Measurements from ENCODE around the gene FSTL4. TPM values are rescaled to one million over a fixed set of nuclear protein-coding genes. Genes with fewer than 3 reads are reported as not detected.

Gene FSTL4
- polyA plus RNA-seq, 1 donor (not counting 4 experiments of a cell fraction or from before 2014, with no cell fraction given) = 1.7 TPM

GRCh38 chr5:133247151-133247709 lies 365.1 kb downstream of the FSTL4 start:
- peak; percentile 61 for FAIRE-seq

GRCh38 chr5:133246376-133247150 lies 365.8 kb downstream of the FSTL4 start:
- FAIRE-seq = no peak
- peak overlapping the region; percentile 13 for H3K9ac ChIP-seq (ENCODE audit: control insufficient read depth, extremely low read depth, insufficient read depth, low read length)
- no peak for DNase-seq (ENCODE audit: low read depth, low spot score)
- H3K79me2 ChIP-seq (ENCODE audit: control insufficient read depth, insufficient read depth, low read length) = no peaks in the 10 kb centered on the region
- dilution Hi-C loops (cut with MboI; ENCODE audit: extremely low pct_ligation_motif_present, low sequenced_read_pairs) = no loop called here
- H3K9me3 ChIP-seq (ENCODE audit: control insufficient read depth, low read depth, low read length) = no peaks in the 10 kb centered on the region
- H3K27me3 ChIP-seq (ENCODE audit: control insufficient read depth, extremely low read depth, insufficient read depth, low read length) = peaks cover 5% of the 10 kb centered on the region
- peak overlapping the region; percentile 36 for H3K27ac ChIP-seq (ENCODE audit: control insufficient read depth, insufficient read depth, low read length)
- H3K4me2 ChIP-seq (ENCODE audit: control insufficient read depth, extremely low read depth, insufficient read depth, low read depth, low read length) = peak overlapping the region; percentile 29
- H2AFZ ChIP-seq (ENCODE audit: control insufficient read depth, low read length) = no peak overlapping the region
- no peaks in the 10 kb centered on the region for H3K9me1 ChIP-seq (ENCODE audit: control insufficient read depth, extremely low read depth, insufficient read depth, low read length)
- no peaks in the 10 kb centered on the region for H4K20me1 ChIP-seq (ENCODE audit: control insufficient read depth, extremely low read depth, insufficient read depth, low read length)
- H3K36me3 ChIP-seq (ENCODE audit: control insufficient read depth in 2 of 2, extremely low read depth in 1 of 2, insufficient read depth in 2 of 2, low read length in 2 of 2) = no peaks in the 10 kb centered on the region
- no peak overlapping the region for H3K4me3 ChIP-seq (ENCODE audit: control insufficient read depth in 2 of 3, extremely low read depth in 1 of 3, insufficient read depth in 2 of 3, low read depth in 1 of 3, low read length in 3 of 3)
- H3K4me1 ChIP-seq (ENCODE audit: control insufficient read depth, extremely low read depth, insufficient read depth, low read length) = peaks cover 25% of the 10 kb centered on the region
- TF ChIP-seq CTCF (optimal IDR thresholded peaks at IDR 0.05 in 1 of 3, IDR thresholded peaks at IDR 0.05 in 1 of 3, conservative IDR thresholded peaks at IDR 0.05 in 1 of 3; ENCODE audit: extremely low read depth in 1 of 3, insufficient read depth in 2 of 3, low read length in 3 of 3) = no peak
- no peak for TF ChIP-seq EZH2 (IDR thresholded peaks at IDR 0.05; ENCODE audit: low read length)

More at GRCh38 chr5:133247151-133247709, 365.1 kb downstream of the FSTL4 start:
- TF ChIP-seq EZH2 (IDR thresholded peaks at IDR 0.05; ENCODE audit: low read length) (no peak), CTCF (optimal IDR thresholded peaks at IDR 0.05 in 1 of 3, IDR thresholded peaks at IDR 0.05 in 1 of 3, conservative IDR thresholded peaks at IDR 0.05 in 1 of 3; ENCODE audit: extremely low read depth in 1 of 3, insufficient read depth in 2 of 3, low read length in 3 of 3) (no peak)
- no peak for DNase-seq (ENCODE audit: low read depth, low spot score)
- H3K9me3 ChIP-seq (ENCODE audit: control insufficient read depth, low read depth, low read length) = no peaks in the 10 kb centered on the region
- no peak overlapping the region for H3K4me2 ChIP-seq (ENCODE audit: control insufficient read depth, extremely low read depth, insufficient read depth, low read depth, low read length)
- H4K20me1 ChIP-seq (ENCODE audit: control insufficient read depth, extremely low read depth, insufficient read depth, low read length) = no peaks in the 10 kb centered on the region
- H3K36me3 ChIP-seq (ENCODE audit: control insufficient read depth in 2 of 2, extremely low read depth in 1 of 2, insufficient read depth in 2 of 2, low read length in 2 of 2) = no peaks in the 10 kb centered on the region
- dilution Hi-C loops (cut with MboI; ENCODE audit: extremely low pct_ligation_motif_present, low sequenced_read_pairs) = no loop called here
- peaks cover 5% of the 10 kb centered on the region for H3K27me3 ChIP-seq (ENCODE audit: control insufficient read depth, extremely low read depth, insufficient read depth, low read length)
- H3K27ac ChIP-seq (ENCODE audit: control insufficient read depth, insufficient read depth, low read length) = no peak overlapping the region
- no peak overlapping the region for H3K4me3 ChIP-seq (ENCODE audit: control insufficient read depth in 2 of 3, extremely low read depth in 1 of 3, insufficient read depth in 2 of 3, low read depth in 1 of 3, low read length in 3 of 3)
- H2AFZ ChIP-seq (ENCODE audit: control insufficient read depth, low read length) = no peak overlapping the region
- H3K4me1 ChIP-seq (ENCODE audit: control insufficient read depth, extremely low read depth, insufficient read depth, low read length) = peaks cover 25% of the 10 kb centered on the region
- H3K9ac ChIP-seq (ENCODE audit: control insufficient read depth, extremely low read depth, insufficient read depth, low read length) = no peak overlapping the region
- H3K79me2 ChIP-seq (ENCODE audit: control insufficient read depth, insufficient read depth, low read length) = no peaks in the 10 kb centered on the region
- H3K9me1 ChIP-seq (ENCODE audit: control insufficient read depth, extremely low read depth, insufficient read depth, low read length) = no peaks in the 10 kb centered on the region

Measured in keratinocyte (primary cell).